Activated gamma-delta T cell treated with Interleukin-2 at 50 U/mL for 16 hours (primary cell): ENCODE data around the gene ALG2.
A peak's percentile ranks its signal among the peaks of the same experiment; 100 is the strongest.

Source experiments
- DNase-seq: peaks from one replicate; pipeline ENCODE4 v3.0.0-alpha.2; 2020

The ALG2 gene

DNA sequence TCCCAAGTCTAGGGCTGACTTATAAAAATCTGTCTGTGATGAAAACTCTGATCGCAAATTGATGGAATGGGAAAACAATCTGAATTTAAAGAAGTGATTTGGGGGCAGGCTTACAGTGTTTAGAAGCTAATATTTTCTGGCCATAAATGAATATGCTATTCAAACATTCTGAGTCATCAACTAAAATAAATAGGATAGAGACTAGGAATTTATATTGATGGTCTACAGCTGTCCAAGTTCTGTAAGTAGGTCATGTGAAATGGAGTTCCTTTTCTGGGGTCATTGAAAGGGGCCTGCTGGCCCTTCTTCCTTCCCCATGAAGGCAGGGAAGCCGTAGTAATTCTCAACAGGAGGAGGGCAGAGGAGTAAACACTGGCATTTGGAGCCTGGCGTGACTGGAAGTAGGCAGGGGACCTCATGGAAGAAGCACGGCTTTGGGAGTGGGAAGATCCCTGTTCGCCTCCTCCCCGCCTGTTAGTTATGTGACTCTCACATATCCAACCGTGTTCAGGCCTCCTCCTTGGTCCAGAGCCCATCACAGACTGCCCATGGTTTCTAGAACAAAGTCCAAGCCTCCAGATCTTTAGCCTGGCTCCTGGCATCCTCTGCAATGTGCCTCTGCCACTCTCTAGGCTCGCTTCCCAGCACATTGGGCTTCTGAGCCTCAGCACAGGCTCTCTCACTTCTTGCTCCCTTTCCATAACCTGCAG lies 31.7 kb downstream of the ALG2 start:
- DNase-seq, result no peak

DNA sequence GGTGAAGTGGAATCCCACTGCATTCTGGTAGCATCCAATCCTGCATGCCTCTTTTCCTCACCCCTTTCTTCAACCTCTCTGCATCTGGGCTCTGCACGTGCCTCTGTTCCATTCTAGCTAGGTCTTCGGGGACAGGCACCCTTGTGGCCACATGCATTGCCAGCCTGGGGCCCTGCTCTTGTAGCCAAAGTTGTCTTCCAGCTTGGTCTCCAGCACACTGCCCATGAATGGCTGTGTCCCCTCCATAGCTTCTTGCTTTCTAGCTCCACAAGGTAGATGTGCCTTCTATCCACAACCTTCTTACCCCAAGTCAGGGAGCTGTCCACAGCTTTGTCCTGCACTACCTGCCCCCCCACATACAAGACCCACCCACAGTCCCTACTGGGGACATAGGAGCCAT lies 32.6 kb downstream of the ALG2 start:
- no peak for DNase-seq

GRCh38 chr9:99187311-99187710 lies 34.4 kb downstream of the ALG2 start:
- DNase-seq, result no peak

GRCh38 chr9:99185934-99186333 lies 35.8 kb downstream of the ALG2 start:
- no peak for DNase-seq

GRCh38 chr9:99185348-99185632 lies 36.5 kb downstream of the ALG2 start:
- no peak for DNase-seq

DNA sequence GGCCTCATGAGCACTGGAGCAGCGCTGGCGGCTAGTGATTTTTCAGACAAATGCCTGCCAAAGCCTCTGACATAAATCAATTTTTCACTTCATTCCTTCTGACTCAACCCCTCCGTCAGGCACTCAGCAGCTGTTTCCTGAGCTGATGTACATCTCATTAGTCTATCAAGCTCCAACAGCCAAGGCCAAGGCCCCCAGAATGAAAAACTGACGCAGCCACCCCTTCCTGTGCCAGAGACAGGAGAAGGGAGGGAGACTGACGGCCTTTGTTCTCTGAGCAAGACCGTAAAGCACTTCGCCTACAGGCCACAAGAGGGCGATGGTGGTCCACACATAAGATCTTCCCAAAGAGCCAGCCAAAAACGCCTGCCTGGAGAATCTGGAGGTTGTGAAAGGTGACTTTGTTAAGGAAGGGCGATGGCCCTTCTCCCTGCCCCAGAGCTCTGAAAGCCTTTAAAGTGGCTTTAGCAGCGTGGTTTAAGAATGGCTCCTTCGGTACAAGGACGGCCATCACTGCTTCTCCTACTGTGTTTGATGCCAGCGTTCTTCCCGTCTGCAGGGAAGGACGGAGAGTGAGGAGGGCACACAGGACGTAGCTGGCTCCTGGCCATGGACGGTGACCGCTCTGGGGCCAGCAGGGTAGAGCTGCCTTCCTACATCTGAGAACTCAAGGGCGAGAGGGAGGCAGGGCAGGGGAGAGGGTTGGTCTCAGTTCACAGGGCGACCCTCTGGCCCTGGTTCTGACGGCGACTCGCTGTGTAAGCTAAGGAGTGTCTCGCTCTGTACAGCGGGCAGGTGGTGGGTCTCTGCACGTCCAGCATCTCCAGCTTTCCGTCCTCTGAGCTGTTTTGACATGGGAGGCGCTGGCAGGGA lies 37.0 kb downstream of the ALG2 start:
- peak; percentile 67 for DNase-seq

DNA sequence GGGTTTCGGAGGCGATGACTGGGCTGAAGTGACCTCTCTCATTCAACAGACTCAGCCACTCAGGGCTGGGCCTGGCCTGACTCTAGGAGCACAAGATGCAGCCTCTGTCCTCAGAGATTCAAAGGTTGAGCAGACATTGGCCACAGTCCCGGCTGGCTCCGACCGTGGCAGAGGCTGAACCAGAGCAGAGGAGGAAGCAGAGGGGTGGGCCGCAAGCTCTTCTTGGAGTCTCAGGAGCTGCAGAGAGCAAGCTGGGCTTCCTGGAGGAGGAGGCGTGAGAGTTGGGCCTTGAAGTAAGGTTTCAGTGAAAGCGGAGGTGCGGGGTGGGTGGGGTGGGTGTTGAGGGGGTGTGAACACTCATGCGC lies 37.6 kb downstream of the ALG2 start:
- no peak for DNase-seq

DNA sequence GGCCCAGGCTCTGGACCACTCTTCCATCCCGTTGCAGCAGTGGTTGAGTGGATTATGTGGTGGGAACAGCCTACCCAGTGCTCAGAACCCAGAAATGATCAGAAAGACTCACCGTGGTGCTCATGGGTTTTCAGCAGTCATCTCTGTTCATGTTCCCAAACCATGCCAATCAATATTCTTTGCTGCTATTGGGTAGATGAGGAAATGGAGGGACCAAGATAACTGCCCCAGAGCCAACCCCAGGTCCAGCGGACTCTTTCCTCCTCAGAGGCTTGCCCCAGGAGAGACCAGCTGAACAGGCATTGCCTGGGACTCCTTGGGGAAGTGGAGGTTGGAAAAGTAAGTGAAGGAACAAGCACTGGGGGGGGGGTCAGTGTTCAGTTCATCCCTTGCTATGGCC lies 38.1 kb downstream of the ALG2 start:
- DNase-seq, result no peak

- DNase-seq, result no peak
Observed at GRCh38 chr9:99182356-99182755, 39.4 kb downstream of the ALG2 start.

GRCh38 chr9:99181621-99182020 lies 40.1 kb downstream of the ALG2 start:
- no peak for DNase-seq

- no peak for DNase-seq
Observed at GRCh38 chr9:99181206-99181605, 40.5 kb downstream of the ALG2 start.

- no peak for DNase-seq
Observed at GRCh38 chr9:99180662-99181061, 41.1 kb downstream of the ALG2 start.

- DNase-seq, result no peak
Observed at GRCh38 chr9:99180199-99180598, 41.5 kb downstream of the ALG2 start.

GRCh38 chr9:99178912-99179872 lies 42.5 kb downstream of the ALG2 start:
- DNase-seq, result no peak

DNA sequence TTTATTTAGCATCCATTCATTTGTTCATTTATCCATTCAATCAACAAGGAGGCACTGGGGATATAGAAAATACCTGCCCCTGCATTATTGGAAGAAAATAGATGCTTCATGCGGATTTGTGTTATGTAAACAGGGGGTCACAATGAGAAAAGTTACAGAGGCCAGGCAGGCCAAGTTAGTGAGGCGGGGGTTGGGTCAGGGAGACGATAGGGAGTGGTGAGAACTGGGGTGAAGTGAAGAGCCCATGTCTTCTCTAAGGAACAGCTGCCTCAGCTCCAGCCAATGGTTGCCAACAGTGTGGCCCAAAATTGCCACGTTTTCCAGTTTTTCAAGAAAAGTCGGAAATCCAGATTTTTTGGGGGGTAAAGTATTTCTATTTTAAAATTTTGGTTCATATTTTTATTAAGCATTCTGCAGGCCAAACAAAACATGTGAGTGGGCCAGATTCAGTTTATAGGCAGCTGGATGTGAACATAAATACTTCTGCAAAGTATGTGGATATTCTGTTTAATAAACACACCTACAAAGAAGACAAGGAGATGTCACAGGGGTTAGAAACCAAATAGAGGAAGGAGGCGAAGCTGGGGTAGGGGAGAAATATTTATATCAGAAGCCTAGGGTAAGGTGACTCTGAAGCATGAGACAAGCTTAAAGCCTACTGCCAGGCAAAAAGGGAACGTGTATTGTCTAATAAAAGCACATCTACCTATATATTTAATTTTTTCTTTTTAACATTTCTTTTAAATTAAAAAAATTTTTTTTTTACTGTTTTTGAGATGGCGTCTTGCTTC lies 44.0 kb downstream of the ALG2 start:
- DNase-seq, result no peak

DNA sequence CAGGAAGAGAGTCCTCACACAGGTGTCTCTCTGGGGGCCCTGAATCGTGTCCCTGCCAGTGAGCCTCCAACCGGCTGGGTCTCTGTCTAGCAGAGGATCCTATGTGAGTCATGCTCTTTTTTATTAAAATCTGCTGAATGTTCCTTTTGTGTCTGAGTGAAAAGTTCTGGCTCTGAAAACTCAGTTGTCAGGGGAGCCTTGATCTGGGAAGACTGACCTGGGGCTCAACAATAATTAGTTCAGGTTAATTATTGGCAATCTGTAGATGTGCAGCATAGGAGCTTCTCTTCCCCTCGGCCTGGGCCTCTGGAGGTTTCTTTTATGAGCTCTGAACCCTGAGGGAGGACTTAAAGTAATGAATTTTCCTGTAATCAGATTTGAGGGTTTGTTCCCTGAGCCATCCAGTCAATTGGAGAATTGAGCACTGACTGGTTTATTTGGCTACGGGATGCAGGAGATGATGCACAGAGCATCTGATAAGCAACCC lies 45.2 kb downstream of the ALG2 start:
- DNase-seq, result no peak

DNA sequence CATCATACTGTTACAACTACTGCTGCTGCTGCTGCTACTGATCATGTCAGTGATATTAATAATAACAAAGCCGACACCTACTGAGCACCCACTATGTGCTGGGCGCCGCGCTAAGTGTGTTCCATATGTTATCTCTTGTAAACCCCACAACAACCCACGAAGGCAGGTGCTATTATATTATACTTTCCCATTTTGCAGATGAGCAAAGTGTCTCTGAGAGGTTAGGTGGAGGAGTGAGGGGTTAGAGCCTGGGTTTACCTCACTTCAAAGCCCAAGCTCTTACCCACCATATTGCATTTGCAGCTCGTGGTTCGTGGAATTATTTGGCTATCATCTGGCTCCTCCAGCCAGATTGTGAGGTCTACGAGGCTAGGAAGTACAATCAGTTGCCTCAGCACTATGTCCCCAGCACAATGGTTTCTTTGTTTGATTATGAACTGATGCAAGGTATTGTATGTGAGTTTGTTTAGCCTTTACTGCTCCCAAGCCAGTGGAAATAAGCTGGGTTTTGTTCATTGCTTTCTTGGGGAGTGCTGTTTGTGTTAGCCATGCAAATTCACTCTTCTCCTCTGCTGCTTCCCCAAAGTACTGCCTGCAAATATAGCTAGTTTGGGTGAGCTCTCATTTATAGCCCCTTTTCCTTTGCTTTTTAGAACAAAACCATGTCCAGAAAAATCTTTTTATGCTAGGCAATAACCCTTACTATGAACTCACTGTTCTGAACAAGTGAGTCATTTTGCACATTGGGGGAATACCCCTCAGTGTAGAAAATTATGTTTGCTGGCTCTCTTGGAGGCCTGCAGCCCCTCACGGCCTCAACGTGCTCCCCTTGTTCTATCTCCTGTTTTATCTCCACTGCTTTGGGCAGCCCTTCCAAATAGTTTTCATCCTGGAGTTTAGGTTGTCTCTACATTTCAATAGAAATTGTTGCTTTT lies 47.9 kb downstream of the ALG2 start:
- no peak for DNase-seq

DNA sequence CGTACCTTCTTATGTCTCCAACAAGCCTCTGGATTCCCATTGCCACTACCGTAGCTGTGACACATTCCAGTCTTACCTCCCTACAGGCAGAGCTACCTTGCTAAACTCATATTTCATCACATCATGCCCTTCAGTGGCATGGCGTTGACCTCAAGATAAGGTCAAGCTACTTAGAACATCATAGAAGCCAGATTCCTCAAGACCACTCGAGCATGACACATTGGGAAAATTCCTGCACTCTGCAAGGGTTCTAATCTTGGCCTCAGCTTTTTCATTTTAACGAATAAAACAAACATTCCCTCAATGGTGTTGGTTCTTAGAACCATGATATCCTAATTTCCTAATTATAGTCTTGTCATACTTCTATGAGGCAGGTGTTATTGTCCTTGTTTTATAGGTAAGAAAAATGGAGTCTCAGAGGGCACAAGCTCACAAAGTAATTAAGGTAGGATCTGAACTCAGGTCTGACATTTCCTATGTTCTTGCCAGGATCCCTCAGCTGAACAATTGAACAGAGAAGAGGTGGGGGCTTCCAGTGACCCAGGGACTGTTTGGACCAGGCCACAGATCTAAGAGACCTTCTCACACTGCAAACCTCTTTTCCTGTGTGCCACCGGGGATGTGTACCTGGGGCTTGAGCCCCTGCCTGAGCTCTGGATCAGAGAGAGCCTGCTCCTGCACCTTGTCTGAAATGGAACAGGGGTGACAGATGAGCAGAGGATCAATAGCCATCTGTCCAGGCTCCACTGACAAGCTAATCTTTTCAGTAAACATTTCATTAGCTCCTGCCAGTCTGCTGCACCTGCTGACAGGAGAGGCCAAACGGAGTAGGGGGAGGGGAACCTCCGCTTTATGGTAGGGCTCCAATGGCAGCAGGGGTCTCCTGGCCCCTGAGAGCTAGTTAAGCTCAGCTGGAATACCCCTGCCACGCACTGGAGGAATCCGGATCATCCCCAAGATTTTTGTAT lies 49.3 kb downstream of the ALG2 start:
- DNase-seq, result no peak

- DNase-seq, result no peak
Observed at GRCh38 chr9:99171225-99172123, 50.3 kb downstream of the ALG2 start.
